Activated CD8-positive, alpha-beta memory T cell treated with anti-CD3 and anti-CD28 coated beads for 1 hour (primary cell): ENCODE results near the gene WASL.
"Not testable (repeated sequence)": the region's sequence is repeated elsewhere in the genome, so short reads cannot be mapped to it uniquely, and the experiment has no call there.

Experiments
- DNase-seq, 2 donors: peaks; one replicate each; pipeline ENCODE4 v3.0.0-alpha.2; 2020; ENCODE audit warnings: low read depth in 1 of 2; ENCODE audit errors: extremely low read depth in 1 of 2

The WASL gene

DNA sequence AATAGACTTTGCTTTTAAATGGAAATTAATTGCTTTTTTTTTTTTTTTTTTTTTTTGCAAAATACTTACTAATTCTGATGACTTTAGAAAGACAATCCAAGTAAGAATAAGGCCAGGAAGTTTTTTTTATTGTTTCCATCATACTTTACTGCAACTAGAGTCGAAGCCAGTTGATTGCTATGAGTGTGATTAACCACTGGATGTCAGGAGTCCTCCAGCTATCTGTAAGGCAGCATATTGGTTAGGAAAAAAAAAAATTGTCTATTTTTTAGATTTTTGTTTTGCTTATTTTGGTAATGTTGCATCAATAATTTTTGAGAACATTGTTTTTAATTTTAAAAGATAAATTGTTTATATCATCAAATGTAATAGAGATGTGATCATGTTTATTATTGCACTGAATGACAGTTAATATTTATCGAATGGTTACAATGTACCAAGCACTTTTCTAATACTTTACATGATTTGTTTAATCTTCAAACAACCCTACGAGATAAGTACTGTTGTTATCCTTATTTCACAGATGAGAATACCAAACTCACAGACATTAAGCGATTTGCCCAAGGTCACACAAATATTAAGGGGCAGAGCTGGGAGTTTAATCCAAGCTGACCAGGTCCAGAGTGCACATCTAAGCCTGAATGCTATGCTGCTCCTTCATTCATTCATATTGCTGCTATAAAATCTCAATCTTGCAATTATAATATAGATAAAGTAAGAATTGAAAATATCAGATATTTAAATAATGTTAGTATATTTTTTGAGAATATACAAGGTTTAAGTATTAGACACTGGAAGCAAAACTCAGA lies 113.0 kb downstream of the WASL start:
- DNase-seq: no peak

- DNase-seq: not testable (repeated sequence)
Observed at GRCh38 chr7:123634011-123634573, 114.7 kb downstream of the WASL start.

DNA sequence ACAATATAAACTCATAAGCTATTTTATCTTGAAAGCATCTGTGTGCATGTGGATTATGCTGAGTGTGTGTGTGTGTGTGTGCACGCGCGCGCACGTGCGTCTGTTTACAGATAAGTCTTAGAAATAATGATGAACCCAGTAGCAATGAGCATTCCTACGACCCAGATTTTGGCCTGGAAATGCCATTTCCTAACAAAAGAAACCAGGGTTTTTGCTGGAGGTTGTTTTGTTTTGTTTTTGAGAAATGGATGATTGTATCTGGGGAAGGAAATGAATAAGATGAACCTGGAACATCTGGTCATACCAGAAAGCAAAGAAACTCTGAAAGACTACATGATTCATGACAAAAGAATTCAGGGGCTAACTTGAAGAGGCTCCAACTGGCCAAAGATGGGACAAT lies 115.2 kb downstream of the WASL start:
- DNase-seq: no peak

- DNase-seq: no peak
Observed at GRCh38 chr7:123632808-123633207, 116.0 kb downstream of the WASL start.
